Measurements from ENCODE around the gene SRA1.
"Not testable (repeated sequence)": the region's sequence is repeated elsewhere in the genome, so short reads cannot be mapped to it uniquely, and the experiment has no call there.

DNA sequence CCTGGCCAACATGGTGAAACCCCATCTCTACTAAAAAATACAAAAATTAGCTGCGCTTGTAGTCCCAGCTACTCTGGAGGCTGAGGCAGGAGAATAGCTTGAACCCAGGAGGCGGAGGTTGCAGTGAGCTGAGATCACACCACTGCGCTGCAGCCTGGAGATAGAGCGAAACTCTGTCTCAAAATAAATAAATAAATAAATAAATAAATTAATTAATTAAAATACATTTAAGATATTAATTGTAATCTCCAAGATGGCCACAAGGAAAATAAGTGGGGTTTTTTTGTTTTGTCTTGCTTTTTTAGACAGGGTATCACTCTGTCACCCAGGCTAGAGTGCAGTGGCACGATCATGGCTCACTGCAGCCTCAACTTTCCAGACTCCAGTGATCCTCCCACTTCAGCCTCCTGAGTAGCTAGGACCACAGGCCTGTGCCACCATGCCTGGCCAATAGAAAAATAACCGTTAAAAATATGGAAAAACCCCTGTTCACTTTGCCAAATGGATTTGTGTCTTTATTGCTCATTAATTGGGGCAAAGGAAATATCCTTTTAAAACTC is 22.0 kb upstream of the SRA1 start:
- TF ChIP-seq, protein P1, sequence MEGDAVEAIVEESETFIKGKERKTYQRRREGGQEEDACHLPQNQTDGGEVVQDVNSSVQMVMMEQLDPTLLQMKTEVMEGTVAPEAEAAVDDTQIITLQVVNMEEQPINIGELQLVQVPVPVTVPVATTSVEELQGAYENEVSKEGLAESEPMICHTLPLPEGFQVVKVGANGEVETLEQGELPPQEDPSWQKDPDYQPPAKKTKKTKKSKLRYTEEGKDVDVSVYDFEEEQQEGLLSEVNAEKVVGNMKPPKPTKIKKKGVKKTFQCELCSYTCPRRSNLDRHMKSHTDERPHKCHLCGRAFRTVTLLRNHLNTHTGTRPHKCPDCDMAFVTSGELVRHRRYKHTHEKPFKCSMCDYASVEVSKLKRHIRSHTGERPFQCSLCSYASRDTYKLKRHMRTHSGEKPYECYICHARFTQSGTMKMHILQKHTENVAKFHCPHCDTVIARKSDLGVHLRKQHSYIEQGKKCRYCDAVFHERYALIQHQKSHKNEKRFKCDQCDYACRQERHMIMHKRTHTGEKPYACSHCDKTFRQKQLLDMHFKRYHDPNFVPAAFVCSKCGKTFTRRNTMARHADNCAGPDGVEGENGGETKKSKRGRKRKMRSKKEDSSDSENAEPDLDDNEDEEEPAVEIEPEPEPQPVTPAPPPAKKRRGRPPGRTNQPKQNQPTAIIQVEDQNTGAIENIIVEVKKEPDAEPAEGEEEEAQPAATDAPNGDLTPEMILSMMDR (IDR thresholded peaks at IDR 0.05), result not testable (repeated sequence)
- TF ChIP-seq POLR2A (IDR thresholded peaks at IDR 0.05), result not testable (repeated sequence)
